NCI-H748 (cell line): ENCODE data around the gene KCNC4.

Source experiments
- DNase-seq: peaks from one replicate; lab custom pipeline; 2025; ENCODE audit not compliant: unreplicated experiment; lab: John Stamatoyannopoulos, UW

Gene KCNC4

GRCh38 chr1:110209715-110210603 is at the start of gene KCNC4:
Gene KCNC4, plus strand, starts transcription at chr1:110210314. Its CDS starts 1,186 bp downstream, at chr1:110211500.
- DNase-seq = peak; percentile 93

GRCh38 chr1:110160538-110161100 is 49.5 kb upstream of the KCNC4 start:
- DNase-seq = no peak

DNA sequence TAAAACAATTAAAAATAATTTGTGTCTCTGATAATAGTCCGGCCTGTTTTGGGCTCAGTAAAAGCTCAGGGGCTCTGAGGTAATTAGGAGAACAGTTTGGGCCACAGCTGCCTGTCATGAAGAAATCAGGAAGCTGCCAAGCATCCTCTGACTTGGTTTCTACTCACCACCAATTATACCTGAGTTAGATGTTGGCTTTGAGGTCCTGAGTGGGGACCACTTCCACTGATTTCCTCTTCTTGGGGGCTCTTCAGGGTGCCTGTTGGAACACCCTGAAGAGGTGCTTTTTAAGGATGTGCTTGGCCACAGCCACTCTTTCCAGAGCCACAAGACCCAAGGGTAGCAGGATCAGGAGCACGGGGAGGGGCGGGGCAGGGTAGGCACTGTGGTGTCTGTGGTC is 48.9 kb upstream of the KCNC4 start:
- DNase-seq = no peak

- no peak for DNase-seq
Observed at GRCh38 chr1:110161849-110162248, 48.3 kb upstream of the KCNC4 start.

DNA sequence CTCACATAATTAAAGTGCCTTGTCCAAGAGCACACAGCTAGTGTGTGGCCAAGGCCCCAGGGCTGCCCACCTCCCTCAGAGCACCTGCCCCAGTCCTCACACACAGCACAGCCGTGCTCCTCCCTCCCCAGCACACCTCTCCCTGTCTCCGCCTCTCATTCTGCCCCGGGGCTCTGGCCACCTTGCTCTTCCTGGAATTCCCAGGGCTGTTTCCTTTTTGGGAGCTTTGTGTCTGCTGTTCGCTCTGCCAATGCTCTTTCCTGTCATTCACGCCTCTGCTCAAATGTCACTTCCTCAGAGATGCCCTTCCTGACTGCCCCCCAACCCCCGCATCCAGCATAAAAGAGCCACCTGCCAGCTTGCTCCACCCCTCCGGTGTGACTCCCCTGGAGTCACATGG is 46.5 kb upstream of the KCNC4 start:
- DNase-seq = no peak

- no peak for DNase-seq
Observed at GRCh38 chr1:110164725-110165350, 45.3 kb upstream of the KCNC4 start.

DNA sequence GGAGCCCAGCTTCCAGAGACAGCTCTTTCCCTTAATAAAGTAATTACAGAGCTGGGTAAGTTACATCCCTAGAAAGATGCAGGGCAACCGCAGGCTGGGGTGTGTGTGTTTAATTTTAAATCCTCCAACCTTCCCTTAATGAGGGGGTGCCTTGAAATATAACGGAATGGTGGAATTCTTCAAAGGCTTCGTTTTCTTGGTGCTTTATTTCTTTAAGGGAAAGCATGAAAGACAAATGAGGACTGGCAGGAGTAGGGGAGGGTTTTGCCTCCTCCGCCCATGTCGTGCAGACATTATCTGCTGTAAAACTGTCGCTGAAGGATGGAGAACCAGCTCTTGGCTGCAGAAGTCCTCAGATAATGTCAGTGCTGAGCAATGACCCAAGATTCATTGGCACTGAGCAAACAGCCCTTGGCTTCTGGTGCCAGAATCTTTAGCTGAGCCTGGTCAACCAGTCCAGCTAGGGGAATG is 44.3 kb upstream of the KCNC4 start:
- no peak for DNase-seq

DNA sequence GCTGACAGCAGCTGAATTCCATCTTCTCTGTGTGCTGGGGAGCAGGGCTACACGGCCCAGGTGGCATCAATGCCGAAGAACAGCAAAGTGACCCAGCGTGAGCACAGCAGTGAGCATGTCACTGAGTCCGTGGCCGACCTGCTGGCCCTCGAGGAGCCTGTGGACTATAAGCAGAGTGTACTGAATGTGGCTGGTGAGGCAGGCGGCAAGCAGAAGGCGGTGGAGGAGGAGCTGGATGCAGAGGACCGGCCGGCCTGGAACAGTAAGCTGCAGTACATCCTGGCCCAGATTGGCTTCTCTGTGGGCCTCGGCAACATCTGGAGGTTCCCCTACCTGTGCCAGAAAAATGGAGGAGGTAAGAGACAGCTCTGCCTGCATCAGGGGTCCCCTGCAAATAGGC is 43.3 kb upstream of the KCNC4 start:
- no peak for DNase-seq

DNA sequence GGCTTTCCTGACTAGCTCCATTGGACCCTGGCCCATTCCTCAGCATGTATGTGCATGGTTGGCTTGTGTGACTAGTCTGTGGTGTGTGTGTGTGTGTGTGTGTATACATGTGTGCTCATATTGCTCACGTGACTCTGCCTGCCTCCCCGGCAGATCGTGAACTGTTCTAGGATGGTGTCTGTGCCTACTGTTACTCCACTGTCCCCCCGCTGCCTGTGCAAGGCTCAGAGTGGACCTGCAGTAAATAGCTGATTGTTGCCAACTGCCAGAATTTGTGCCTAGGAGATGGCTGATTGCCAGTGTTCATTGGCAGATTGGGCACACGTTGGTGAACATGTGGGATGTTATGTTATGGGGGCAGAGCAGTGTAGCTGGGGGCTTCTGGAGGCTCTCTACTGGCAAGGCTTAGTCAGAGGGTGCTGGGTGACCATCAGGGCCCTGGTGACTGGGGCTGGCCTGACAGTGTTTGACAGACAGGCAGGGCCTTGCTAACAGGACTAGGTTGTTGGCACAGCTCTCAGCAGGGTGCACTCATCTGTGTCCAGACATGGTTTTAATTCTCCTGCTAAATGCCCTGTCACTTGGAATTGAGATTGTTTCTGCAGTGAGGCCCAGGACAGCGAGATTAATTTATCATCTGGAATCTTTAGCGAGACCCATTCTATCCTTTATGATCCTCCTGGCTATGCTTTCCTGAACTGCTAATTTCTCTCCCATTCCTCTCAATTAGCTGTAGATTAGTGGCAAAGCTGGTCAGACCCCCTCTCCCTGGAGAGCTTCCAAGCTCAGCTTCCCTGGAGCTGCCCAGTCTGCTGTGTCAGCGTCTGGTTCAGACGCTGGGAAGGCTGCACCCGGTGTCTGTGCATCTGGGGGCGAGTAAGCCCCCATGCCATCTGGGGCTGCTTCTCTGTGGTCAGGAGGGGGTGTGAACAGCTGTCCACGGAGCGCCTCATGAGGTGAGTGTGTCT is 39.1 kb upstream of the KCNC4 start:
- no peak for DNase-seq

DNA sequence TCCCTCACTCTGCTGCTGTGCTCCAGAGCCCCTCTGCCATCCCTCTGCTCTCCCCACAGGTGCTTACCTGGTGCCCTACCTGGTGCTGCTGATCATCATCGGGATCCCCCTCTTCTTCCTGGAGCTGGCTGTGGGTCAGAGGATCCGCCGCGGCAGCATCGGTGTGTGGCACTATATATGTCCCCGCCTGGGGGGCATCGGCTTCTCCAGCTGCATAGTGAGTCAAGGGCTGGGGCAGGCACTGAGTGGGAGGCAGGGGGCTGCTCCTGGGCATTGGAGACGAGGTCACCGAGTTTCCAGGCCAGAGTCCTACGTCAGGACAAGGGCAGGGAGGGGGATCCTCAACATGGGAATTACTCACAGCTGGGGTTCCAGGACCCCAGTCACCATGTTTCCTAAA is 38.1 kb upstream of the KCNC4 start:
- DNase-seq = no peak

GRCh38 chr1:110173466-110174105 is 36.5 kb upstream of the KCNC4 start:
- DNase-seq = no peak

DNA sequence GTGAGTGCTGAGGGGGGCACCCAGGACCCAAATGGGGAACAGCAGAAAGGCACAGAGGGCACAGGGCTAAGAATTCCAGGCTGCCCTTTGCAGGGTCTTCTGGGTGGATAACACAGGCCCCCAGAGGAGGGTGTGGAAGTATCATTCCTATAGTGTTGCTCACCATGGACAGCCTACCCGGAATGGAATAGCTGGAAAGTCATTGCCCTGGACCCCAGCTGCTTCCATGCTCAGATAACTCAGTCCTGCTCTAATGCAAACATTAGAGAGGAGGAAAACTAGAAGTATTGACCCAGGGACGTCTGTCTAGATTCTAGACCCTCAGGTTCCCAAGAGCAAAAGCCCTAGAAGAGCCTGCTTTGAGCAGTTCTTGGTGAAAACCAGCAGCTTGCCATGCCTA is 35.2 kb upstream of the KCNC4 start:
- DNase-seq = no peak

- DNase-seq = peak; percentile 72
Observed at GRCh38 chr1:110176299-110176956, 33.7 kb upstream of the KCNC4 start.

- DNase-seq = no peak
Observed at GRCh38 chr1:110177775-110178174, 32.3 kb upstream of the KCNC4 start.

- DNase-seq = no peak
Observed at GRCh38 chr1:110183642-110184167, 26.4 kb upstream of the KCNC4 start.

DNA sequence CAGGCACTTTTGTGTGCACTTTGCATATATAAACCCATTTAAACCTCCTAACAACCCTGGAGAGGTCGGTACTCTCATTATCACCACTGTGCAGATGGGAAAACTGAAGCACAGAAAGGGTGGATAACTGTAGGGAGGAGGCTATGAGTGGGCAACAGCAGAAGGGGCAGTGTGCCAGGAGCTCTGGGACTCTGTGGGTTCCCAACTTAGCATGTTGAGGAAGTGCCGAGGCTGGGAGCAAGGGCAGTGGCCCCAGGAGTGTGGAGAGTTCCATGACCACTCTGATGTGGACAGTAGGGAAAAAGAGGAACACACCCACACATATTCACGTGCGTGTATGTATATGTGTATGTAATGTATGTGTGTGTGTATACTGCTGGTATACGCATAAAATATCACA is 25.7 kb upstream of the KCNC4 start:
- no peak for DNase-seq

- DNase-seq = peak; percentile 72
Observed at GRCh38 chr1:110185181-110185580, 24.9 kb upstream of the KCNC4 start.

DNA sequence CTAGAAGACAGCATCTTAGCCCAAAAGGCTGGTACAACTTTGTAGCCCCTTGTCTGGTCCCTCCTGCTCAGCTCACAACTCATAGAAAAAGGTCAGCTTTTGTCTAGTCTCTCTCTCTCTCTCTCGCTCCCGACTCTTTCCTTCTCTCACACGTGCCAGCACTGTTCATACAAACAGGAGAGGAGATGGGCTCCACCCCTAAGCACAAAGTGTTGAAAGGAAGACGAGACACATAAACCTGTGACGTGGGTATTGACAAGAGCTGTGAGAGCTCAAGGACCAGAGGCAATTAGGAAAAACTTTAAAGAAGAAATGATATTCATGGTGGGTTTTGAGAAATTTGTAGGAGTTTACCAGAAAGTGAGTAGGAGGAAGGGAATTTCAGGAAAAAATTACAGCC is 23.6 kb upstream of the KCNC4 start:
- DNase-seq = no peak

- no peak for DNase-seq
Observed at GRCh38 chr1:110187139-110187890, 22.8 kb upstream of the KCNC4 start.
